Measurements from ENCODE around the gene VWA2.

GRCh38 chr10:114313866-114314265 is 74.8 kb downstream of the VWA2 start:
- TF ChIP-seq CTCF (conservative IDR thresholded peaks at IDR 0.05; ENCODE audit: low read depth, low read length) = no peak
- no peak for TF ChIP-seq CEBPB (IDR thresholded peaks at IDR 0.05; ENCODE audit: low read depth, low read length)
